Measurements from ENCODE around the gene SNAPC4.

DNA sequence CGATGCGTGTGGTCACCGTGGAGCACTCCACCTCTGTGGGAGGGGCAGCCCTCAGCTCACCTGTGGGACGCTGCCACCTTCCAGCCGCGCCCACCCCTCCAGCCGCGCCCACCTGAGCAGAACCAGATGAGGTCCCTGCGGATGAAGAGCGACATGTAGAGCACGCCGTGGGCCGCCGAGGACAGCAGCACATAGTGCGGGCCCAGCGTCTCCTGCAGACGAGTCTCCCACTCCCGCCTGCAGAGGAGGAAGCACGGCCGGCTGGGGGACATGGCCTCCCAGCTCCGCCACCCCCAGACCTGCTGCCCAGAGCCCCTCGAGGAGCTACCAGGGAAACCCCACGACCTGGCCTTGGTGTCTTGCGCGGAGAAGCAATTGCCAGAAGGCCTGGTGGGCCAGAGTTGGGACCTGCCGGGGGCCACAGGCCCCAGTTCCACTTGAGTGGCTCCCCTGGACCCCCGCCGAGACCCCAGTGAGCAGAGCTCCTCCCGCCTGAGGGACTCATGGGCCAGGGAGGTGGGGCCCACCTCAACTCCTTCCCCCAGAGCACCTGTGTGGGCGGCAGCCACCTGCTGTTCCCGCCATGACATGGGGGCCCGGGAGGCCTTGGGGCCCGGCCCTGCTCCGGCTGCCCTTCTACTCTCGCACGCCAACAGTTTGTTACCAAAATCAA lies 33.2 kb upstream of the SNAPC4 start:
- TF ChIP-seq, protein P1, sequence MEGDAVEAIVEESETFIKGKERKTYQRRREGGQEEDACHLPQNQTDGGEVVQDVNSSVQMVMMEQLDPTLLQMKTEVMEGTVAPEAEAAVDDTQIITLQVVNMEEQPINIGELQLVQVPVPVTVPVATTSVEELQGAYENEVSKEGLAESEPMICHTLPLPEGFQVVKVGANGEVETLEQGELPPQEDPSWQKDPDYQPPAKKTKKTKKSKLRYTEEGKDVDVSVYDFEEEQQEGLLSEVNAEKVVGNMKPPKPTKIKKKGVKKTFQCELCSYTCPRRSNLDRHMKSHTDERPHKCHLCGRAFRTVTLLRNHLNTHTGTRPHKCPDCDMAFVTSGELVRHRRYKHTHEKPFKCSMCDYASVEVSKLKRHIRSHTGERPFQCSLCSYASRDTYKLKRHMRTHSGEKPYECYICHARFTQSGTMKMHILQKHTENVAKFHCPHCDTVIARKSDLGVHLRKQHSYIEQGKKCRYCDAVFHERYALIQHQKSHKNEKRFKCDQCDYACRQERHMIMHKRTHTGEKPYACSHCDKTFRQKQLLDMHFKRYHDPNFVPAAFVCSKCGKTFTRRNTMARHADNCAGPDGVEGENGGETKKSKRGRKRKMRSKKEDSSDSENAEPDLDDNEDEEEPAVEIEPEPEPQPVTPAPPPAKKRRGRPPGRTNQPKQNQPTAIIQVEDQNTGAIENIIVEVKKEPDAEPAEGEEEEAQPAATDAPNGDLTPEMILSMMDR (IDR thresholded peaks at IDR 0.05), result no peak
- no peak for TF ChIP-seq POLR2A (IDR thresholded peaks at IDR 0.05)
